ENCODE measurements around the gene RAP1GAP2. TPM values are rescaled to one million over a fixed set of nuclear protein-coding genes. Genes with fewer than 3 reads are reported as not detected.

The RAP1GAP2 gene
- total RNA-seq, 1 experiment from 2014 or later = 72.8 TPM

- TF ChIP-seq E2F4 (CRISPR knock-in tag; IDR thresholded peaks at IDR 0.05; ENCODE audit: borderline replicate concordance, low read depth) = no peak
- no peak for TF ChIP-seq IRF2 (CRISPR knock-in tag; IDR thresholded peaks at IDR 0.05; ENCODE audit: borderline replicate concordance, low read depth)
- TF ChIP-seq NFYB (CRISPR knock-in tag; conservative IDR thresholded peaks at IDR 0.05; ENCODE audit: low read depth) = no peak
- no peak for TF ChIP-seq GTF2I (CRISPR knock-in tag; conservative IDR thresholded peaks at IDR 0.05)
- TF ChIP-seq STAT6 (CRISPR knock-in tag; conservative IDR thresholded peaks at IDR 0.05; ENCODE audit: low read depth) = no peak
- no peak for TF ChIP-seq ETV6 (CRISPR knock-in tag; IDR thresholded peaks at IDR 0.05)
These were observed 40.1 kb upstream of the RAP1GAP2 start (continued) for GRCh38 chr17:2755891-2756724.

- Mint-ChIP-seq H3K27ac (no peak overlapping the region), H3K27me3 (ENCODE audit: low read depth) (peaks cover 30% of the 10 kb centered on the region), H3K4me1 (peaks cover 8% of the 10 kb centered on the region), H3K9me3 (no peaks in the 10 kb centered on the region), H3K36me3 (no peaks in the 10 kb centered on the region), H3K4me3 (no peak overlapping the region)
- POLR2A ChIA-PET = interaction anchor here (0.9 kb wide), 1 partner anchor 37 kb away, joined by 3 read pairs; no protein-coding TSS in a partner anchor
- no peak for ATAC-seq
- CTCF ChIA-PET = interaction anchor here (1.2 kb wide), 1 partner anchor 18 kb away, joined by 4 read pairs; no protein-coding TSS in a partner anchor
- DNase-seq (ENCODE audit: low spot score) = no peak
- peak; percentile 88 for TF ChIP-seq ZNF121 (CRISPR knock-in tag; IDR thresholded peaks at IDR 0.05)
- TF ChIP-seq EMX1 (CRISPR knock-in tag; IDR thresholded peaks at IDR 0.05) = no peak
These were observed 37.4 kb upstream of the RAP1GAP2 start for GRCh38 chr17:2758870-2759269.

- peak; percentile 60 for ATAC-seq
- POLR2A ChIA-PET = no interaction called here
These were observed 26.1 kb upstream of the RAP1GAP2 start for GRCh38 chr17:2770129-2770528.

More at GRCh38 chr17:2770129-2770528, 26.1 kb upstream of the RAP1GAP2 start:
- H3K27me3 Mint-ChIP-seq (ENCODE audit: low read depth) = peaks cover 10% of the 10 kb centered on the region
- H3K36me3 Mint-ChIP-seq = no peaks in the 10 kb centered on the region
- CTCF ChIA-PET = interaction anchor here (2.4 kb wide), 1 partner anchor 14 kb away, joined by 6 read pairs; no protein-coding TSS in a partner anchor
- TF ChIP-seq JAZF1 (CRISPR knock-in tag; IDR thresholded peaks at IDR 0.05) (no peak), CBFB (CRISPR knock-in tag; IDR thresholded peaks at IDR 0.05; ENCODE audit: low read depth) (no peak), E2F5 (CRISPR knock-in tag; IDR thresholded peaks at IDR 0.05) (no peak), ERG (CRISPR knock-in tag; IDR thresholded peaks at IDR 0.05) (no peak), HMGXB4 (CRISPR knock-in tag; IDR thresholded peaks at IDR 0.05) (no peak), ZNF232 (CRISPR knock-in tag; IDR thresholded peaks at IDR 0.05) (no peak), GRHL2 (CRISPR knock-in tag; IDR thresholded peaks at IDR 0.05; ENCODE audit: insufficient replicate concordance, severe bottlenecking) (no peak), ZNF425 (CRISPR knock-in tag; conservative IDR thresholded peaks at IDR 0.05) (no peak), CREM (CRISPR knock-in tag; IDR thresholded peaks at IDR 0.05) (no peak), PRRX2 (CRISPR knock-in tag; IDR thresholded peaks at IDR 0.05) (no peak), MLX (CRISPR knock-in tag; IDR thresholded peaks at IDR 0.05) (no peak), NR1H2 (CRISPR knock-in tag; IDR thresholded peaks at IDR 0.05) (no peak)
- no peak overlapping the region for H3K27ac Mint-ChIP-seq
- no peak overlapping the region for H3K4me3 Mint-ChIP-seq
- DNase-seq (ENCODE audit: low spot score) = no peak
- no peaks in the 10 kb centered on the region for H3K9me3 Mint-ChIP-seq
- 0 out of 2 replicates have a peak, but pooled peaks cover 5% of the 10 kb centered on the region for H3K4me1 Mint-ChIP-seq
